HG02642 (cell line): Measurements from ENCODE around the gene MPP1.
A peak's percentile ranks its signal among the peaks of the same experiment; 100 is the strongest.

Experiments used
- ATAC-seq: cut with Tn5 transposase; IDR thresholded peaks from one replicate; pipeline ENCODE4 v1.9.1; 2021; ENCODE audit warnings: mild to moderate bottlenecking; ENCODE audit not compliant: unreplicated experiment, poor library complexity

The MPP1 gene

GRCh38 chrX:154779261-154779660 lies 26.0 kb downstream of the MPP1 start:
- ATAC-seq, result no peak

DNA sequence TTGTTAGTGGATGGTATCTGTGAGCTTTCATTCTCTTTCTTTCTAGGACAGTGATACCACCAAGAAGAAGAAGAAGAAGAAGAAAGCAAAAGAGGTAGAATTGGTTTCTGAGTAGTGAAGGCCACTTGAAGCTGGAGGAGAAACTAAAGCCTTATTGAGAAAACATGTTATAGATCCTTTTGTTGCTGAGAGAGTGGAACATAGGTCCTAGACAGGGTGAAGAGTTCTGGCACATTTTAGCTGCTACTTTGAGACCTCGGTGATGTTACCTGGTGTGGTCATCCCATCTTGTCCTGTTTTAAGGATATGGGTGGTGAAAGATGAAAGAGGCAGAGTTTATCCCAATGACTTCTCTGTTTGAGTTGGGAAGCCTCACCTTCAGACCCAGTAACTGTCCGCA lies 28.5 kb downstream of the MPP1 start:
- ATAC-seq, result no peak

GRCh38 chrX:154775419-154776349 lies 29.6 kb downstream of the MPP1 start:
- no peak for ATAC-seq

- ATAC-seq, result no peak
Measured at GRCh38 chrX:154774622-154775021, 30.7 kb downstream of the MPP1 start.

DNA sequence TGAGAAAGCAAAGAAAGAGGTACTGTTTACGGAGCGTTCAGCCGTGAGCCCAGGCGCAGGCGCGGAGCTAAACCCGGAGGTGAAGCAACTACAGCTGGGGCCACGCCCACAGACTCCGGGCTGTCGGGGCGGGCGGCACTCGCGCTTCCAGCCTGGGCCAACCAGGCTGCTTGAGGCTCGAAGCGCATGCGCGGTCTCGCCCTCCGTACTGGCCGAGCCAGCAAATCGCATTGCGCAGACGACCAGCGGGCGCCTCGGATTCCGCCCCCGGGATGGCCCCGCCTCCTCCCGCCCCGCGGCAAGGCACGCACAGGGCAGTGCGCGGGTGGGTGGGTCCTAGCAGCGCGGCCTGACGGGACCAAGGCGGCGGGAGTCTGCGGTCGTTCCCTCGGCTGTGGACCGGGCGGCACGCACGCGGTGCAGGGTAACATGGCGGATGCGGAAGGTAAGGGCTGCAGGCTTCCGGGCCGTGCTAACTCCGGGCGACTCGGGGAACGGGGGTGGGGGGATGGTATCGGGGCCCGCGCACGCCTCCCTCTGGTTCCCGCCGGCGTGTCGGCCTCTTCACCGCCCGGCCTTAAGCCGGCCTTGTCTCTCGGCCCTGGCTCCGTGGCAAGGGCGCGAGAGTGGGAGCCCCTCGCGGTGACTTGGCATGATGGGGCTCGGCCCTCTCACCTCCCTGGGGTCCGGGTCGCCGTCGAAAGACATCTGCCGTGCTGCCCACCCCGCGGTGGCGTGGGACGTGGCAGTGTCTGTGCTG lies 42.6 kb downstream of the MPP1 start, which contains the start of gene DKC1:
TSS of gene DKC1 (plus strand) at position 328 of the 760 bp plus-strand sequence. CDS start at position 430, 102 bp downstream.
- peak; percentile 90 for ATAC-seq

DNA sequence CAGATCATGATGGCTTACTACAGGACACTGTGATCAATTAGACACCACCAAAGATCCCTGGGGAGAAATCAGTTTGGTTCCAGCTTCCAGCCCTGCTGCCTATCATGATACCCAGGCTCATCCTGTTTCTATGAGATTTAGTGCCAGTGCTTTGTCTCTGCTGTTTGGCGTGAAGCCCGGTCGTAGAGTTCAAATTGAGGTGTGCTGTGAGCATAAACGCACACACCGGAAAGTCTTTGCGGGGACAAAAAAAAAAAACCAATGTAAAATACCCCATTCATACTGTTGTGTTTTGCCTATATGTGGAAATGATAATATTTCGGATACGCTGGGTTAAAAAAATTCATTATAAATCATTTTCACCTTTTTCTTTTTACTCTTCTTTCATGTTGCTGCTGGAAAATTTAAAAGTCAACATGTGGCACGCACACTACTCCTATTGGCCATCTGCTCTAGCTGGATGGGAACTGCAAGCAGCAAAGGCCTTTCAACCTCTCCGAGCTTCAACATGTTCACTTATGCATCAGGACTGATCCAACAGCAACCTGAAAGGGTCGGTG lies 43.2 kb downstream of the MPP1 start:
- ATAC-seq, result no peak

DNA sequence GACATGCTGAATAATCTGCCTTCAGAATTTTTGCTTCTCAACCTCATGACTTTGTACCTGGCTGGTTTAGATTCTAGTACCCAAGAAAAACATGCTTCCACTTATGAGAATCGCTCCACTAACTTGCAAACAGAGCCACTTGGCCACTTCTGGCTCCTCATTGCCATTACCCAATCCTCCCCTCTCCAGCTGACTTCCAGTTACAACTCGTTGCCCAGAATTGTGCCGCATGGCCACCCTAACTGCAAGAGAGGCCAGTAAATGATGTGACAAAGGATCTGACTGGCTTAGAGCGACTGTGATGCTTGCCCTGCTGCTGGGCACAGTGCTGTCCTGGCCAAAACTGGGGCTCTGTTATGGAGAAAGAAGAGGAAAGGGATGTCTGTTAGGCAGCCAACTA lies 46.6 kb downstream of the MPP1 start:
- ATAC-seq, result no peak

DNA sequence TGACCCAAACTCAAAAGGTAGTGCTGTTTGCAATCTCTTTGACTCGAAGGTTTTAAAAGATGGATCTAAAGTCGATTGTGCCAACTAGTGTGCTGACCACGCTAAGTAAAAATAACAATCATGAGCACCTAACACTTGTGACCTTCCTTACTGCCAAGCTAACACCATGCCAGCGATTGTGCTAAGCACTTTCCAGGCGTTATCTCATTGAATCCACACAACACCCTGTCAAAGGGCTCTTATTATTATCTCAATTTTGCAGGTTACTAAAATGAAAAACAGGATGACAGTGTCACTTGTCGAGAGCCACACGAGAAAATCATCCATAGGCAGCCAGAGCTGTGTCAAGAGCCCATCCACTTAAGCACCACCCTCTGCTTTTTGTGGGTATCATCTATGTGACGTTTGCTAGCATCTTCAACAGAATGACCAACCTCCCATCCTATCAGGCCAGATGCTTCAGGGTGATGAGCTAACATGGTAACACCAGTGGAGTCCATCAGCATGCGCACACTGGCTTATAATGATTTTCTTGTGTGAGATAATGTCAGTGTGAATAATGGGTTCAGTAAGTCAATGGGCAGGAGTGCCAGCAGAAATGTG lies 53.5 kb downstream of the MPP1 start:
- no peak for ATAC-seq

DNA sequence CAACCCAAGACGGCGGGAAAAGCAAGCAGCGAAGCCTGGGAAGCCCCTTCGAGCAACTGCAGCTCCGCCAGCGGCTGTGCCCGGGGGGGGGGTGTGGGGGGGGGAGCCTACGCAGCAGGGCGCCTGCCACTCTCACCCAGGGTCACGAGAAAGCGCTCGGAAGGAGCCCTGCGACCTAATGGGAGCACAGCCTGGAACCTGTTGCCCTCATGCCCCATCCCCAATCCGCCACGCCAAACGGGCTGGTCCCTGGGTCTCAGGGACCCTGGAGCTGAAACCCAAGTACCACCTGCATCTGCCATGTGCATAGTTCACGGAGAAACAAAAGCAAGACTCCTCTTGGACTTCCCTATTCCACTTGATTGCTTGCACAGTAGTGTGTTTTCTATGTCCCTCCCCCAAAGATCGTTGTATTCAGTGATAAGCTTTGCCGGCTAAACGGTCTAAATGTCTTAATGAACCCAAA lies 54.0 kb downstream of the MPP1 start:
- ATAC-seq, result peak; percentile 17

GRCh38 chrX:154750301-154751202 lies 54.7 kb downstream of the MPP1 start, which contains the start of gene GAB3:
GAB3 (minus strand) TSS chrX:154751077; CDS start chrX:154751025, 52 bp downstream.
- ATAC-seq, result peak; percentile 78

DNA sequence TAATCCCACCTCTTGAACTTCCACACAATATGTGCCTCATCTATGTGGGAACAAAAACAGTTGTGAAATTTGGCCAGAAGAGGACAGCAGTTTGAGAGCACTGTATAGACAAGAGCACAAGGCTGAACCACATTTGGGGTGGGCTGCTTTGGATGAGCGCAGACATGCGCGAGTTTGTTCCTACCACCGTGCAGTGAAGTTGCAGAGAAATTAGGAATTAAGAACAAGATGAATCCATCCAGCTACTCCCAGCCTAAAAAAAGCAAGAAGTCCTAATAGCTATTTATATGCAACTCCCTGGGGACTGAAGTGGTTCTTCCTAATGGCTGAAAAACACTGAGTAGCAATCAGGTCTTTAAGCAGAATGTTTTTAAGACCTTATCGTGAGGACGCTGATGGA lies 55.4 kb downstream of the MPP1 start:
- no peak for ATAC-seq

- no peak for ATAC-seq
Measured at GRCh38 chrX:154748712-154749339, 56.5 kb downstream of the MPP1 start.

- ATAC-seq, result no peak
Measured at GRCh38 chrX:154742613-154743012, 62.7 kb downstream of the MPP1 start.

DNA sequence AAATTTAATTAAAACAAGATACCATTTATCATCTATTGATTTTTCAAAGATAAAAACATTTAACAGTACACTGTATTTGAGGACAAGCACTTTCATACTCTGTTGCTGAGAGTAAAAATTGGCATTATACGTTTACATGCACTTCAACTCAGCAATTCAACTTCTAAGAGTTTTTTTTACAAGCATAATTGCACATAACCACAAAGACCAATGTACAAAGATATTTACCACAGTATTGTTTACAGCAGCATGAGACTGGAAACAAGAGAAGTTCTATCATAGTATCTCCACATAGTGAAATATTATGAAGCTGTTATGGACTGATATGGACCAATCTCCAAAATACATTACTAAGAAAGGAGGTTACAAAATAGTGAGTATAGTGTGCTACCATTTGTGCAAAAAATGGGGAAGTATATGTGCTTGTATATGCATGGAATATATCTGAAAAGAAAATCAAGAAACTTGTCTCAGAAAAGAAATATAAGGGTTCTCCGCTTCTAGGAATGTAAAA lies 65.3 kb downstream of the MPP1 start:
- ATAC-seq, result no peak

- no peak for ATAC-seq
Measured at GRCh38 chrX:154738011-154738738, 67.1 kb downstream of the MPP1 start.

- ATAC-seq, result no peak
Measured at GRCh38 chrX:154737136-154737535, 68.1 kb downstream of the MPP1 start.

- ATAC-seq, result no peak
Measured at GRCh38 chrX:154735695-154736393, 69.4 kb downstream of the MPP1 start.
